GM03348 (cell line): Measurements from ENCODE around the gene NINJ1.
A peak's percentile ranks its signal among the peaks of the same experiment; 100 is the strongest.

Experiments
- DNase-seq: peaks from one replicate; pipeline ENCODE4 v3.0.0; 2012; ENCODE audit warnings: low spot score

Gene NINJ1

GRCh38 chr9:93134015-93134739 lies at the start of gene NINJ1:
TSS of gene NINJ1 (minus strand) at chr9:93134251. CDS start at chr9:93134217, 34 bp downstream.
- peak; percentile 97 for DNase-seq

GRCh38 chr9:93183131-93183662 lies 49.1 kb upstream of the NINJ1 start:
- DNase-seq, result no peak

GRCh38 chr9:93182572-93182971 lies 48.5 kb upstream of the NINJ1 start:
- DNase-seq, result no peak

GRCh38 chr9:93181672-93182435 lies 47.8 kb upstream of the NINJ1 start:
- no peak for DNase-seq

GRCh38 chr9:93180938-93181337 lies 46.9 kb upstream of the NINJ1 start:
- DNase-seq, result no peak

GRCh38 chr9:93178851-93179786 lies 45.1 kb upstream of the NINJ1 start:
- DNase-seq, result no peak

GRCh38 chr9:93177676-93178075 lies 43.6 kb upstream of the NINJ1 start:
- DNase-seq, result no peak

- DNase-seq, result no peak
Observed at GRCh38 chr9:93174976-93175375, 40.9 kb upstream of the NINJ1 start.

- no peak for DNase-seq
Observed at GRCh38 chr9:93173365-93174051, 39.5 kb upstream of the NINJ1 start.

GRCh38 chr9:93172666-93173364 lies 38.8 kb upstream of the NINJ1 start:
- no peak for DNase-seq

- no peak for DNase-seq
Observed at GRCh38 chr9:93171261-93171990, 37.4 kb upstream of the NINJ1 start.

- no peak for DNase-seq
Observed at GRCh38 chr9:93170571-93170970, 36.5 kb upstream of the NINJ1 start.

- no peak for DNase-seq
Observed at GRCh38 chr9:93169444-93169843, 35.4 kb upstream of the NINJ1 start.

GRCh38 chr9:93168581-93168980 lies 34.5 kb upstream of the NINJ1 start:
- DNase-seq, result no peak

- DNase-seq, result no peak
Observed at GRCh38 chr9:93167838-93168237, 33.8 kb upstream of the NINJ1 start.

- no peak for DNase-seq
Observed at GRCh38 chr9:93167185-93167584, 33.1 kb upstream of the NINJ1 start.

- no peak for DNase-seq
Observed at GRCh38 chr9:93166699-93167098, 32.6 kb upstream of the NINJ1 start.

GRCh38 chr9:93164085-93164484 lies 30.0 kb upstream of the NINJ1 start:
- no peak for DNase-seq

- no peak for DNase-seq
Observed at GRCh38 chr9:93161786-93162562, 27.9 kb upstream of the NINJ1 start.
